HepG2 (cell line): Measurements from ENCODE around the gene ALOXE3. TPM values are rescaled to one million over a fixed set of nuclear protein-coding genes. Genes with fewer than 3 reads are reported as not detected.

ENCODE experiments used
- ATAC-seq: fragments of 200-7000 bp; cut with Tn5 transposase; 3 replicates; pipeline ENCODE4 v1.9.1; 2020; ENCODE audit warnings: mild to moderate bottlenecking, moderate library complexity
- BruUV-seq: library from RNA; stranded (reverse); fragments of 400-500 nt; replicated peaks from 2 replicates; lab custom pipeline; 2021; lab: Mats Ljungman, UMichigan
- CTCF ChIA-PET: fragments of 300-600 bp; formaldehyde crosslinking; extraction: SDS; loops from one replicate; lab custom pipeline; 2021; ENCODE audit warnings: low total read pairs, inconsistent platforms, low intra/inter-chr PET ratio; lab: Yijun Ruan, JAX
- POLR2A ChIA-PET: fragments of 350-600 bp; sonication (Branson Sonifier 250); formaldehyde crosslinking; loops from one replicate; lab custom pipeline; 2020; ENCODE audit warnings: antibody characterized with exemption, inconsistent platforms; lab: Yijun Ruan, JAX
- DNase-seq: peaks from one replicate; pipeline ENCODE4 v3.0.0-alpha.2; 2015; ENCODE audit warnings: low spot score
- FAIRE-seq: peaks from 3 replicates; lab custom pipeline; 2011; peaks lifted over from hg19 to GRCh38; lab: Jason Lieb, UNC
- H2AFZ ChIP-seq: one replicate; pipeline ENCODE4 v1.6.1; 2011; ENCODE audit warnings: low read length, inconsistent platforms
- H3K27ac ChIP-seq: fragments of 300-600 bp; 3 replicates; pipeline ENCODE4 v1.8.0; 2011; ENCODE audit warnings: mixed run types, mild to moderate bottlenecking, mixed read lengths, low read length, inconsistent platforms; ENCODE audit not compliant: insufficient read depth; ENCODE audit errors: extremely low read length
- H3K27me3 ChIP-seq, 2 experiments: fragments of 200-600 bp in 1 of 2; 2 replicates in 1 of 2; 3 replicates in 1 of 2; pipeline versions ENCODE4 v1.6.0 to v1.8.0; 2011; ENCODE audit warnings: low read length in 2 of 2, mild to moderate bottlenecking in 2 of 2, moderate library complexity in 2 of 2, inconsistent platforms in 1 of 2; ENCODE audit not compliant: insufficient read depth in 2 of 2, control insufficient read depth in 1 of 2
- H3K36me3 ChIP-seq, 2 experiments: fragments of 200-600 bp in 1 of 2; replicated peaks in 1 of 2; 2 replicates in 1 of 2; 3 replicates in 1 of 2; pipeline versions ENCODE4 v1.5.1 to v1.8.0; 2011; ENCODE audit warnings: low read length in 2 of 2, inconsistent platforms in 1 of 2; ENCODE audit not compliant: insufficient read depth in 2 of 2, control insufficient read depth in 1 of 2
- H3K4me1 ChIP-seq: 2 replicates; pipeline ENCODE4 v1.5.1; 2012; ENCODE audit warnings: low read length, inconsistent platforms; ENCODE audit not compliant: insufficient read depth
- H3K4me2 ChIP-seq: 2 replicates; pipeline ENCODE4 v1.6.0; 2011; ENCODE audit warnings: low read depth, low read length, inconsistent platforms
- H3K4me3 ChIP-seq, 3 experiments: fragments of 200-600 bp in 1 of 3; sonication (generic), shearing (Covaris generic) in 1 of 3; replicated peaks in 1 of 3; 2 replicates each; pipeline ENCODE4 v1.5.1; 2011 to 2016; ENCODE audit warnings: low read length in 3 of 3, inconsistent platforms in 2 of 3, low read depth in 2 of 3, mild to moderate bottlenecking in 2 of 3, control low read depth in 1 of 3, mixed read lengths in 1 of 3; ENCODE audit not compliant: insufficient read depth in 1 of 3
- H3K79me2 ChIP-seq: one replicate; pipeline ENCODE4 v1.6.1; 2011; ENCODE audit warnings: low read length, inconsistent platforms; ENCODE audit not compliant: insufficient read depth
- H3K9ac ChIP-seq: 2 replicates; pipeline ENCODE4 v1.6.0; 2011; ENCODE audit warnings: mild to moderate bottlenecking, low read depth, low read length, inconsistent platforms; ENCODE audit not compliant: insufficient read depth
- H3K9me3 ChIP-seq: 2 replicates; pipeline ENCODE4 v1.5.1; 2012; ENCODE audit warnings: mild to moderate bottlenecking, low read length
- H4K20me1 ChIP-seq: 2 replicates; pipeline ENCODE4 v1.6.0; 2011; ENCODE audit warnings: inconsistent platforms, mild to moderate bottlenecking, low read length, moderate library complexity; ENCODE audit not compliant: insufficient read depth
- CBFB ChIP-seq: sonication (generic); formaldehyde crosslinking; IDR thresholded peaks from 2 replicates; pipeline ENCODE4 v1.4.0; 2020; ENCODE audit warnings: missing genetic modification reagents
- FOXJ3 ChIP-seq: sonication (generic); formaldehyde crosslinking; IDR thresholded peaks from 2 replicates; pipeline ENCODE4 v1.4.0; 2020; ENCODE audit warnings: missing genetic modification reagents, mild to moderate bottlenecking, borderline replicate concordance
- MED8 ChIP-seq: sonication (generic); formaldehyde crosslinking; IDR thresholded peaks from 2 replicates; pipeline ENCODE4 v1.8.1; 2023; ENCODE audit warnings: mild to moderate bottlenecking, missing genetic modification reagents; ENCODE audit not compliant: insufficient replicate concordance
- PHF21A ChIP-seq: sonication (generic); formaldehyde crosslinking; IDR thresholded peaks from 2 replicates; pipeline ENCODE4 v1.5.0; 2020; ENCODE audit warnings: mild to moderate bottlenecking, missing genetic modification reagents
- RFX5 ChIP-seq: IDR thresholded peaks from 2 replicates; pipeline ENCODE4 v1.6.1; 2011; ENCODE audit warnings: low read depth, low read length, improper control_type of control experiment
- ZNF619 ChIP-seq: sonication (generic); formaldehyde crosslinking; IDR thresholded peaks from 2 replicates; pipeline ENCODE4 v1.4.0; 2020; ENCODE audit warnings: mild to moderate bottlenecking, missing genetic modification reagents
- ZNF652 ChIP-seq: IDR thresholded peaks from 2 replicates; pipeline ENCODE4 v1.6.1; 2016; ENCODE audit warnings: low read depth, borderline replicate concordance
- ZNF776 ChIP-seq: sonication (generic); formaldehyde crosslinking; IDR thresholded peaks from 2 replicates; pipeline ENCODE4 v1.4.0; 2020; ENCODE audit warnings: mild to moderate bottlenecking, missing genetic modification reagents
- WGBS: methylation state at CpG from one replicate; pipeline ENCODE4 v1.1.6; 2017; ENCODE audit warnings: low lambda C conversion rate; 5-methylcytosine and 5-hydroxymethylcytosine counted together
- in situ Hi-C: cut with HindIII; loops from 2 replicates; pipeline ENCODE4 v1.10.0; 2017; ENCODE audit warnings: low pct_unique_long_range_greater_than_20kb; ENCODE audit not compliant: extremely low pct_ligation_motif_present
- intact Hi-C: fragments of 100-400 bp; cut with micrococcal nuclease; formaldehyde crosslinking; loops from one replicate; pipeline ENCODE4 v1.10.0; 2022; ENCODE audit not compliant: unreplicated experiment
- polyA plus RNA-seq, 8 experiments: library from polyadenylated mRNA; depleted of rRNA in 3 of 8; stranded (reverse) in 7 of 8; unstranded in 1 of 8; fragments of >200 nt; fragmentation: Illumina TruSeq in 4 of 8; extraction: Trizol in 4 of 8; gene quantifications; 2 replicates each; pipeline versions ENCODE4 v1.2.1 to v1.2.3, GENCODE V29; 2011 to 2016; ENCODE audit warnings: low read depth in 4 of 8, missing spikeins in 1 of 8, mixed read lengths in 1 of 8; ENCODE audit not compliant: insufficient read depth in 1 of 8
- total RNA-seq, 5 experiments: library from RNA; depleted of rRNA; stranded (reverse); fragments of >200 nt; fragmentation: Illumina TruSeq; extraction: Trizol; gene quantifications; 2 replicates each; pipeline ENCODE4 v1.2.3, GENCODE V29; 2016; ENCODE audit warnings: low read depth in 1 of 5
- TF ChIP-seq, protein P1 (sequence below): sonication (generic); formaldehyde crosslinking; IDR thresholded peaks from 2 replicates; pipeline ENCODE4 v1.5.1; 2020; ENCODE audit warnings: missing genetic modification reagents, mild to moderate bottlenecking, borderline replicate concordance

The ALOXE3 gene
- total and polyA plus RNA-seq, 2 of the 13 experiments (the other 11 are each of a cell fraction or from before 2014, with no cell fraction given) = 0.07 TPM; not detected in 1

DNA sequence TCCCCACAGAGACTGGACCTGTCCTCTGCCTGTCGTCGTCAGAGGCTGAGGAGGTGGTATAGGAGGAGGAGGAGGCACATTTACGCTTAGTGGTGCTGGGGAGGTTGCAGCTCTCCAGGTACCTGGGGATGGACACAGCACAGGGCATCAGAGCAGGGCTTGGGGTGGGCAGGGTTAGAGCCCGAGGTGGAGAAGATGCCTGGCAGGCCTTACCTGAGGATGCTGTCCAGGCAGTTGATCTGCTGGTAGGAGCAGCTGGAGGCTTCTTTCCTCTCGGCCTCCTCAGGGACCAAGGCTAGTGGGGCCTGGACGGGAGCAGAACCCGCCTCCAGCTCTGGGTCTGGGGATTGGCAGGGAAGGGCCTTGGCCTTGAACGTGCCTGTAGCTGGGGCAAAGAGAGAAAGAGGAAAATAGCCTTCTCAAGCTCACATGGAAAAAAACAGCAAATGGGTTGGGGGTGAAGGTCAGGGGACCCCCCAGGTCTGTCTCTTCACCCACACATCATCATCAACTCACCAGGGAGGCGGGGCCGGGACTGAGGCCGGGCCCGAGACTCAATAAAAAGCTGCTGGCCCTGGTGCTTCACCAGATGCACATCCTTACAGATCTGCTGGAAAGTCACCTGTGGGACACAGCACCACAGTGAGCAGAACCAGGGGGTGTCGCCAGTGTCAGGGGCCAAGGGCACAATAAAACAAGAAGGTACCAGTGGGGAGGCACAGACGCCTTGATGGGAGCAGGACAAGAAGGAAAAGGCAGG lies 28.2 kb upstream of the ALOXE3 start:
- H3K79me2 ChIP-seq = no peaks in the 10 kb centered on the region
- ChIA-PET POLR2A (interaction anchor here (1.8 kb wide), 1 partner anchor 26 kb away, joined by 4 read pairs; no protein-coding TSS in a partner anchor), CTCF (no interaction called here)
- H3K27ac ChIP-seq = no peak overlapping the region
- no peak for DNase-seq
- H2AFZ ChIP-seq = no peak overlapping the region
- no peak for ATAC-seq
- H3K4me3 ChIP-seq = no peak overlapping the region
- 0 out of 2 replicates have a peak, but pooled peaks cover 4% of the 10 kb centered on the region for H3K4me1 ChIP-seq
- intact Hi-C loops = loop anchor here (5.0 kb wide), 1 partner anchor 476 kb away; no protein-coding TSS in a partner anchor
- BruUV-seq = no TSS peak
- no peak for TF ChIP-seq FOXJ3 (CRISPR knock-in tag)
- 0 out of 2 replicates have a peak, but pooled peaks cover 3% of the 10 kb centered on the region for H4K20me1 ChIP-seq
- 91% methylated on average over 14 of the region's 14 CpGs for WGBS
- in situ Hi-C loops = no loop called here
- FAIRE-seq = no peak
- H3K27me3 ChIP-seq = no peaks in the 10 kb centered on the region
- H3K9ac ChIP-seq = no peak overlapping the region
- H3K36me3 ChIP-seq = peaks cover 16 to 45% of the 10 kb centered on the region in 2 experiments; a peak in 4 of 5 replicates
- no peaks in the 10 kb centered on the region for H3K9me3 ChIP-seq
- no peak overlapping the region for H3K4me2 ChIP-seq

DNA sequence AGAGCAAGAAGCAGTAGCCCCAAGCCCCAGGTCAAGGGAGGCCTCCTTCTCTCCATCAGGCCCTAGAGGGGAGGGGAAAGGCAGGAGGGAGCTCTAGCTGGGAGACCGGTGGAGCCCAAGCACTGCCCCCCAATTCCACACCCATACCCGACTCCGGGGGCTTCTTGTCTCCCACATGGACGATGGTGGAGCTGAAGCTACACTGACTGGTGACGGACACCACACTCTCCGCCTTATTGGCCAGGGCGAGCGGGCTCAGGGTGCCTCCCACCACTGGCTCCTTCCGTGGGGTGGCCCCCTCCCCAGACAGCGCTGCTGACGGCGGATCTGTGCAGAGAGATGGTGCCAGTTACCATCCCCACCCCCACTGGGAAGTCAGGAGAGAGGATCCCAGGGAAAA lies 27.5 kb upstream of the ALOXE3 start:
- ATAC-seq (no peak), FAIRE-seq (no peak), DNase-seq (no peak)
- Histone ChIP-seq H3K27ac (no peak overlapping the region), H3K27me3 (no peaks in the 10 kb centered on the region), H2AFZ (no peak overlapping the region), H3K4me3 (no peak overlapping the region), H3K9ac (no peak overlapping the region), H3K9me3 (no peaks in the 10 kb centered on the region), H3K36me3 (peaks cover 18 to 45% of the 10 kb centered on the region in 2 experiments; a peak in 4 of 5 replicates), H3K4me1 (no peaks in the 10 kb centered on the region), H4K20me1 (0 out of 2 replicates have a peak, but pooled peaks cover 3% of the 10 kb centered on the region), H3K4me2 (no peak overlapping the region), H3K79me2 (no peaks in the 10 kb centered on the region)
- ChIA-PET CTCF (no interaction called here), POLR2A (no interaction called here)
- WGBS = 94% methylated on average over 9 of the region's 12 CpGs
- in situ Hi-C loops = no loop called here
- no TSS peak for BruUV-seq
- no peak for TF ChIP-seq RFX5
- no peak for TF ChIP-seq ZNF652 (CRISPR knock-in tag)
- no peak for TF ChIP-seq ZNF776
- TF ChIP-seq CBFB (CRISPR knock-in tag) = no peak
- TF ChIP-seq, protein P1, sequence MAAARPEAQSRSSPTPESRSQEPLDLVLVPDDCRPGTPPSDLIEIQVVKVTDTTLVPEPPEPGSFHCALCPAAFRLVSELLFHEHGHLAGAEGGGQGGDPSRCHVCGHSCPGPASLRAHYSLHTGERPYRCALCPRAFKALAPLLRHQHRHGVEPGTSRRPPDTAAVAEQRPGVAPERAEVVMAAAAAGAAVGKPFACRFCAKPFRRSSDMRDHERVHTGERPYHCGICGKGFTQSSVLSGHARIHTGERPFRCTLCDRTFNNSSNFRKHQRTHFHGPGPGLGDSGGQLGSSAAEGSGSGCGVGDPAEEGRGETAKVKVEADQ (CRISPR knock-in tag) = no peak
- no peak for TF ChIP-seq ZNF619 (CRISPR knock-in tag)
- no peak for TF ChIP-seq MED8 (CRISPR knock-in tag)
- TF ChIP-seq PHF21A = no peak
- intact Hi-C loops = loop anchor here (5.0 kb wide), 1 partner anchor 476 kb away; no protein-coding TSS in a partner anchor
